DOHH2 (cell line): Measurements from ENCODE around the gene ALDH3A2.

Source experiments
- H3F3A ChIP-seq: fragments of 200-600 bp; sonication (generic), shearing (Covaris generic); 2 replicates; pipeline ENCODE4 v1.6.0; 2016; ENCODE audit warnings: antibody characterized with exemption, mild to moderate bottlenecking; ENCODE audit not compliant: control insufficient read depth, insufficient read depth
- H3K27ac ChIP-seq: fragments of 200-600 bp; sonication (generic); 2 replicates; pipeline ENCODE4 v1.5.1; 2014; ENCODE audit warnings: low read depth, mild to moderate bottlenecking, low read length, moderate library complexity
- H3K27me3 ChIP-seq: fragments of 200-600 bp; sonication (generic); 2 replicates; pipeline ENCODE4 v1.6.1; 2014; ENCODE audit warnings: mild to moderate bottlenecking, low read length, mixed read lengths; ENCODE audit not compliant: control insufficient read depth
- H3K36me3 ChIP-seq: fragments of 200-600 bp; sonication (generic); 2 replicates; pipeline ENCODE4 v1.6.1; 2014; ENCODE audit warnings: mild to moderate bottlenecking, low read length, moderate library complexity, mixed read lengths; ENCODE audit not compliant: control insufficient read depth
- H3K4me1 ChIP-seq: fragments of 200-600 bp; sonication (generic); 2 replicates; pipeline ENCODE4 v1.6.1; 2014; ENCODE audit warnings: mild to moderate bottlenecking, low read length, mixed read lengths; ENCODE audit not compliant: control insufficient read depth
- H3K4me2 ChIP-seq: fragments of 200-600 bp; sonication (generic); 2 replicates; pipeline ENCODE4 v1.6.0; 2014; ENCODE audit warnings: mild to moderate bottlenecking, low read length, moderate library complexity
- H3K4me3 ChIP-seq: fragments of 200-600 bp; sonication (generic); 2 replicates; pipeline ENCODE4 v1.5.1; 2014; ENCODE audit warnings: mild to moderate bottlenecking, low read length, mixed read lengths
- H3K79me2 ChIP-seq: fragments of 200-600 bp; sonication (generic); 2 replicates; pipeline ENCODE4 v1.6.1; 2014; ENCODE audit warnings: mild to moderate bottlenecking, low read length, mixed read lengths; ENCODE audit not compliant: control insufficient read depth
- H3K9me2 ChIP-seq: fragments of 200-600 bp; sonication (generic); replicated peaks from 2 replicates; pipeline ENCODE4 v1.6.1; 2014; ENCODE audit warnings: mild to moderate bottlenecking, low read length, mixed read lengths; ENCODE audit not compliant: control insufficient read depth
- H3K9me3 ChIP-seq: fragments of 200-600 bp; sonication (generic); 2 replicates; pipeline ENCODE4 v1.6.1; 2014; ENCODE audit warnings: antibody characterized with exemption, low read length, mixed read lengths; ENCODE audit not compliant: control insufficient read depth, insufficient read depth
- H4K20me1 ChIP-seq: fragments of 200-600 bp; sonication (generic); 2 replicates; pipeline ENCODE4 v1.6.0; 2014; ENCODE audit warnings: low read depth, mild to moderate bottlenecking, antibody characterized with exemption, low read length, moderate library complexity; ENCODE audit not compliant: control insufficient read depth, insufficient read depth
- CTCF ChIP-seq: fragments of 200-600 bp; sonication (generic); IDR thresholded peaks from one replicate; pipeline ENCODE4 v1.5.1; 2014; ENCODE audit warnings: antibody characterized with exemption, mild to moderate bottlenecking, low read depth, low read length; ENCODE audit not compliant: poor library complexity, severe bottlenecking
- EZH2phosphoT487 ChIP-seq: fragments of 200-600 bp; sonication (generic); IDR thresholded peaks from 2 replicates; pipeline ENCODE4 v1.6.1; 2017; ENCODE audit warnings: borderline replicate concordance, mild to moderate bottlenecking, antibody characterized with exemption, low read length, moderate library complexity, mixed read lengths

The ALDH3A2 gene

DNA sequence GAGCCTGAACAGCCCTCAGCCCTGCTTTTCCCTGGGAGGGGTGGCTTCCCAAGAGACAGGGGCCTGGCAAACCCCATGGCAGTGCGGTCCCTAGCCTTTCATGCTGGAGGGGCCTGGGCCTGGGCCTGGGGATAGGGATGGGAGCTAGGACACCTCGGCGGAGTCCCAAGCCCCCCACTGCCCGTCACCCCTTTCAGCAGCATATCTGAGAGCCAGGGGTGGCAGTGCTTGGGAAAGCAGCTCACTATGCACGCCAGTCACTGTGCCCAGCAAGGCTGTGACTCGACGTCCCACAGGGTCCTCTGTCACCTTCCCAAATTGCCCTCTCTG is 68.4 kb downstream of the ALDH3A2 start:
- Histone ChIP-seq H3K79me2 (no peaks in the 10 kb centered on the region), H3K36me3 (no peaks in the 10 kb centered on the region), H3F3A (no peaks in the 10 kb centered on the region), H4K20me1 (no peaks in the 10 kb centered on the region), H3K27me3 (no peaks in the 10 kb centered on the region), H3K9me2 (no peaks in the 10 kb centered on the region), H3K4me3 (no peak overlapping the region), H3K27ac (no peak overlapping the region), H3K4me2 (no peak overlapping the region), H3K9me3 (no peaks in the 10 kb centered on the region), H3K4me1 (no peaks in the 10 kb centered on the region)
- TF ChIP-seq CTCF (no peak), EZH2phosphoT487 (no peak)

DNA sequence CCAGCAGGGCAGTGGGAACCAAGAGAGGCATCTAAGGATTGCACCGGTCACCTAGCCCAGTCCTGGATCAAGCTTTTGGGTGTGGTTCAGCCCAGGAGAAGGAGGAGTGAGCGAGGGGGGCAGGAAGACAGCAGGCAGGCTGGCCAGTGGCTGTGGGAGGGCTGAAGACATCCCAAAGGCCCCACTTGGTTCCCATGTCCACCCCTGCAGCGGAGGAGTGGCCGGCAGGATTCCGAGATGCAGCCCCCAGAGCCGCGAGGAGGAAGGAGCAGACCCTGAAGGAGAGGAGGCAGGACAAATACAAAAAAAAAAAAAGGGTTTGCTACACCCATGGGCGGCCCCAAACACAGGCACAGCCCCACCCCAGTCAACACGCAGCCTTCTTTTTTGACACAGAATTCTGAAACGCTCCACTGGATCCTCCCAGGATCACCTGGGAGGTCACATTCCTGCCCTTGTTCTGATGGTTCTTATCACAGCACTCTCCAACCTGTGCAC is 68.9 kb downstream of the ALDH3A2 start:
- TF ChIP-seq EZH2phosphoT487 (no peak), CTCF (no peak)
- Histone ChIP-seq H3K4me1 (no peaks in the 10 kb centered on the region), H4K20me1 (no peaks in the 10 kb centered on the region), H3K79me2 (no peaks in the 10 kb centered on the region), H3K9me3 (no peaks in the 10 kb centered on the region), H3F3A (no peaks in the 10 kb centered on the region), H3K4me3 (no peak overlapping the region), H3K36me3 (no peaks in the 10 kb centered on the region), H3K27me3 (no peaks in the 10 kb centered on the region), H3K4me2 (no peak overlapping the region), H3K27ac (no peak overlapping the region), H3K9me2 (no peaks in the 10 kb centered on the region)

DNA sequence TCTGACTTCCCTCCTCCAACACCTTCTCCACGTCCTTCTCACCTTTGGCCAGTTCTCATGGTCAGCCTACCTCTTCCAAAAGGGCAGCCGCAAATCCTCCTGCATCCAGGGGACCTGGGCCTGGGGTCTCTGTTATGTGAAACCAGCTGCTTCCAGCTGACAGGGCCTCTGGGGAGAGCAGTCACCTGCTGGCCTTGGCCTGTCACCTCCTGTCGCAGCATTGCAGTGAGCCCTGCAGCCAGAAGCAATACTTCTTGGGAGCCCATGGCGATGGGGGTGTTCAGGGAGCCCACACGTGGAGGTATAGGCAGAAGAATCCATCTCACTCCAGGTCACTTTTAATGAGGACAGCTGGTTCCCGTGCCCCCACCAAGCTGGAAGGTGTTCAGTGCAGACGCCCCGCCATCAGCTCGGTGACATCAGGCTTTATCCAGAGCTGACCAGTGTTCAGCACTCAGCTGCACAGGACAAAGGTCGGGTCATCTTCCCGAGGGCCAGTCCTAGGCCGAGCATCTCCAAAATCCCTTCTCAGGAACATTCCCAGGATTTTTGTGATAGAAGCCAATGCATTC is 69.6 kb downstream of the ALDH3A2 start:
- Histone ChIP-seq H3K9me3 (no peaks in the 10 kb centered on the region), H4K20me1 (no peaks in the 10 kb centered on the region), H3K4me1 (no peaks in the 10 kb centered on the region), H3K36me3 (no peaks in the 10 kb centered on the region), H3K79me2 (no peaks in the 10 kb centered on the region), H3K4me3 (no peak overlapping the region), H3K27me3 (no peaks in the 10 kb centered on the region), H3K9me2 (no peaks in the 10 kb centered on the region), H3F3A (no peaks in the 10 kb centered on the region), H3K27ac (no peak overlapping the region), H3K4me2 (no peak overlapping the region)
- no peak for TF ChIP-seq EZH2phosphoT487
- TF ChIP-seq CTCF = no peak
